Uterus (tissue), 2 donors: ENCODE data around the gene CTDSPL.

Source experiments
- CTCF ChIP-seq, 4 experiments: fragments of 200-600 bp in 2 of 4; fragments of 450-650 bp in 2 of 4; sonication (generic) in 2 of 4; IDR thresholded peaks; one replicate each; pipeline ENCODE4 v1.5.1; 2016 to 2019; ENCODE audit warnings: antibody characterized with exemption in 4 of 4, mild to moderate bottlenecking in 2 of 4, moderate library complexity in 1 of 4
- POLR2A ChIP-seq, 2 donors: fragments of 450-650 bp; IDR thresholded peaks; one replicate each; pipeline ENCODE4 v1.6.1; 2016; ENCODE audit warnings: antibody characterized with exemption in 2 of 2, mild to moderate bottlenecking in 1 of 2, moderate library complexity in 1 of 2

GRCh38 chr3:37903734-37904133, 42.1 kb downstream of the CTDSPL start:
- TF ChIP-seq CTCF (IDR thresholded peaks at IDR 0.05), result no peak
- TF ChIP-seq POLR2A (IDR thresholded peaks at IDR 0.05), result no peak
